Measurements from ENCODE around the gene SLC50A1.
"Not testable (repeated sequence)": the region's sequence is repeated elsewhere in the genome, so short reads cannot be mapped to it uniquely, and the experiment has no call there.

SLC50A1 gene

GRCh38 chr1:155117610-155118009 is 18.0 kb upstream of the SLC50A1 start:
- no peak for DNase-seq (ENCODE audit: low read depth)

- not testable (repeated sequence) for DNase-seq (ENCODE audit: low read depth)
These were observed 17.6 kb upstream of the SLC50A1 start for GRCh38 chr1:155118090-155118489.

- no peak for DNase-seq (ENCODE audit: low read depth)
These were observed 15.4 kb upstream of the SLC50A1 start for GRCh38 chr1:155120253-155120652.

- no peak for DNase-seq (ENCODE audit: low read depth)
These were observed 14.4 kb upstream of the SLC50A1 start for GRCh38 chr1:155121249-155121648.

- no peak for DNase-seq (ENCODE audit: low read depth)
These were observed 13.3 kb upstream of the SLC50A1 start for GRCh38 chr1:155122308-155122707.

- no peak for DNase-seq (ENCODE audit: low read depth)
These were observed 11.9 kb upstream of the SLC50A1 start for GRCh38 chr1:155123801-155124200.

- DNase-seq (ENCODE audit: low read depth) = no peak
These were observed 10.9 kb upstream of the SLC50A1 start for GRCh38 chr1:155124503-155125463.

GRCh38 chr1:155125511-155125945 is 10.1 kb upstream of the SLC50A1 start:
- DNase-seq (ENCODE audit: low read depth) = no peak

- no peak for DNase-seq (ENCODE audit: low read depth)
These were observed 9.6 kb upstream of the SLC50A1 start for GRCh38 chr1:155125946-155126555.

GRCh38 chr1:155126556-155127104 is 9.0 kb upstream of the SLC50A1 start:
- peak; percentile 23 for DNase-seq (ENCODE audit: low read depth)

GRCh38 chr1:155127105-155127966 is 8.3 kb upstream of the SLC50A1 start, which contains the start of gene EFNA1:
EFNA1 (plus strand) TSS chr1:155127876; CDS start chr1:155127978, 102 bp downstream.
- DNase-seq (ENCODE audit: low read depth) = peak; percentile 24

GRCh38 chr1:155127967-155128754 is 7.5 kb upstream of the SLC50A1 start:
- DNase-seq (ENCODE audit: low read depth) = no peak

GRCh38 chr1:155128755-155129473 is 6.7 kb upstream of the SLC50A1 start:
- no peak for DNase-seq (ENCODE audit: low read depth)

GRCh38 chr1:155130272-155131006 is 5.2 kb upstream of the SLC50A1 start:
- no peak for DNase-seq (ENCODE audit: low read depth)

GRCh38 chr1:155131285-155131684 is 4.4 kb upstream of the SLC50A1 start:
- DNase-seq (ENCODE audit: low read depth) = no peak

GRCh38 chr1:155131856-155132255 is 3.8 kb upstream of the SLC50A1 start:
- DNase-seq (ENCODE audit: low read depth) = no peak

GRCh38 chr1:155133799-155134281 is 1.8 kb upstream of the SLC50A1 start:
- no peak for DNase-seq (ENCODE audit: low read depth)

GRCh38 chr1:155134322-155134721 is 1.3 kb upstream of the SLC50A1 start:
- no peak for DNase-seq (ENCODE audit: low read depth)

GRCh38 chr1:155134880-155135414 is 705 bp upstream of the SLC50A1 start:
- peak; percentile 76 for DNase-seq (ENCODE audit: low read depth)

Data from stimulated activated CD4-positive, alpha-beta T cell treated with anti-CD3 and anti-CD28 coated beads, Interleukin-2, amount 100 ng/mL, for 4 hours (primary cell).